DOHH2 (cell line): ENCODE measurements around the gene STON2.

ENCODE experiments used
- H3F3A ChIP-seq: fragments of 200-600 bp; sonication (generic), shearing (Covaris generic); 2 replicates; pipeline ENCODE4 v1.6.0; 2016; ENCODE audit warnings: antibody characterized with exemption, mild to moderate bottlenecking; ENCODE audit not compliant: control insufficient read depth, insufficient read depth
- H3K27ac ChIP-seq: fragments of 200-600 bp; sonication (generic); 2 replicates; pipeline ENCODE4 v1.5.1; 2014; ENCODE audit warnings: low read depth, mild to moderate bottlenecking, low read length, moderate library complexity
- H3K27me3 ChIP-seq: fragments of 200-600 bp; sonication (generic); 2 replicates; pipeline ENCODE4 v1.6.1; 2014; ENCODE audit warnings: mild to moderate bottlenecking, low read length, mixed read lengths; ENCODE audit not compliant: control insufficient read depth
- H3K36me3 ChIP-seq: fragments of 200-600 bp; sonication (generic); 2 replicates; pipeline ENCODE4 v1.6.1; 2014; ENCODE audit warnings: mild to moderate bottlenecking, low read length, moderate library complexity, mixed read lengths; ENCODE audit not compliant: control insufficient read depth
- H3K4me1 ChIP-seq: fragments of 200-600 bp; sonication (generic); 2 replicates; pipeline ENCODE4 v1.6.1; 2014; ENCODE audit warnings: mild to moderate bottlenecking, low read length, mixed read lengths; ENCODE audit not compliant: control insufficient read depth
- H3K4me2 ChIP-seq: fragments of 200-600 bp; sonication (generic); 2 replicates; pipeline ENCODE4 v1.6.0; 2014; ENCODE audit warnings: mild to moderate bottlenecking, low read length, moderate library complexity
- H3K4me3 ChIP-seq: fragments of 200-600 bp; sonication (generic); 2 replicates; pipeline ENCODE4 v1.5.1; 2014; ENCODE audit warnings: mild to moderate bottlenecking, low read length, mixed read lengths
- H3K79me2 ChIP-seq: fragments of 200-600 bp; sonication (generic); 2 replicates; pipeline ENCODE4 v1.6.1; 2014; ENCODE audit warnings: mild to moderate bottlenecking, low read length, mixed read lengths; ENCODE audit not compliant: control insufficient read depth
- H3K9me2 ChIP-seq: fragments of 200-600 bp; sonication (generic); replicated peaks from 2 replicates; pipeline ENCODE4 v1.6.1; 2014; ENCODE audit warnings: mild to moderate bottlenecking, low read length, mixed read lengths; ENCODE audit not compliant: control insufficient read depth
- H3K9me3 ChIP-seq: fragments of 200-600 bp; sonication (generic); 2 replicates; pipeline ENCODE4 v1.6.1; 2014; ENCODE audit warnings: antibody characterized with exemption, low read length, mixed read lengths; ENCODE audit not compliant: control insufficient read depth, insufficient read depth
- H4K20me1 ChIP-seq: fragments of 200-600 bp; sonication (generic); 2 replicates; pipeline ENCODE4 v1.6.0; 2014; ENCODE audit warnings: low read depth, mild to moderate bottlenecking, antibody characterized with exemption, low read length, moderate library complexity; ENCODE audit not compliant: control insufficient read depth, insufficient read depth
- EZH2phosphoT487 ChIP-seq: fragments of 200-600 bp; sonication (generic); IDR thresholded peaks from 2 replicates; pipeline ENCODE4 v1.6.1; 2017; ENCODE audit warnings: borderline replicate concordance, mild to moderate bottlenecking, antibody characterized with exemption, low read length, moderate library complexity, mixed read lengths
- TF ChIP-seq, protein P1 (sequence below): fragments of 200-600 bp; sonication (generic); IDR thresholded peaks from one replicate; pipeline ENCODE4 v1.5.1; 2014; ENCODE audit warnings: antibody characterized with exemption, mild to moderate bottlenecking, low read depth, low read length; ENCODE audit not compliant: poor library complexity, severe bottlenecking

The STON2 gene

DNA sequence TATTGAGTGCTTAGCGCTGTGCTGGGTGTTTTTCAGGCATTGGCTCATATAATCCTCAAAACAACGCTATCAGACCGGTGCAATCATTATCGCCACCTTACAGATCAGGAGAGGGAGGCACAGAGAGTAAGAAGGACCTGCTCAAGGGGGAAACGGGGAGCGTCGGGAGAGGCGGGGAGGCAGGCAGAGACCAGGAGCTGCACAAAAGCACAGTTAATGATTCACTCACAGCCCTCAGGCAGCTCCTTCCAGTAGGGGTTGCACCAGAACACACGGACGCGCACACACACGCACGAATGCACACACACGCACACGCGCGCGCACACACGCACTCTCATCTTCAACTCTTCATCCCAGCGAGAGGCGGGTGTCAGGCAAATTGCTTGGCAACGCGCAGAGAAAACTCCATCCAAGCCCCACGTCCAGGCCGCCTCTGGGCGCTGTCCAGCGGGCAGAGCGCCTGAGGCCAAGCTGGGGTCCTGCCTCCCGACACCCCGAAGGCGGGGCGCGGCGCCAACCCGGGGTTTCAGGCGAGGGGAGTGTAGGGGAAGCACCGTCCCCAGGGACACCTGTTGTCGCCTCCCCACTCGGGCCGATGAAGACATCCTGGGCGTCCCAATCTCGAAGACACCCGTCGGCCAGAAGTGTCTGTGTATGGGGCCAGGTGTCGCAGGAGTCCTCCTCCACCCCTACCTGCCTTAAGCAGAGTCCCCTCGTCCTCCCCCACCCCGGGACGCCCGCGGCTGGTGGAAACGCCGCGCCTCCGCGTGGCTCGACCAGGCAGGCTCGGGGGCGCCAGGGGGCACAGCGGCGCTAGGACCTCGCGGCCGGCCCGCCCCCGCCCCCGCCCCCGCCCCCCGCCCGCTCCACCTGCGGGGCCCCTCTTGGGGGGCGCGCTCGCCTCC, 35.5 kb upstream of the STON2 start:
- H3K79me2 ChIP-seq: no peaks in the 10 kb centered on the region
- H3K4me3 ChIP-seq: no peak overlapping the region
- no peaks in the 10 kb centered on the region for H4K20me1 ChIP-seq
- H3K9me3 ChIP-seq: no peaks in the 10 kb centered on the region
- H3K27ac ChIP-seq: no peak overlapping the region
- TF ChIP-seq, protein P1, sequence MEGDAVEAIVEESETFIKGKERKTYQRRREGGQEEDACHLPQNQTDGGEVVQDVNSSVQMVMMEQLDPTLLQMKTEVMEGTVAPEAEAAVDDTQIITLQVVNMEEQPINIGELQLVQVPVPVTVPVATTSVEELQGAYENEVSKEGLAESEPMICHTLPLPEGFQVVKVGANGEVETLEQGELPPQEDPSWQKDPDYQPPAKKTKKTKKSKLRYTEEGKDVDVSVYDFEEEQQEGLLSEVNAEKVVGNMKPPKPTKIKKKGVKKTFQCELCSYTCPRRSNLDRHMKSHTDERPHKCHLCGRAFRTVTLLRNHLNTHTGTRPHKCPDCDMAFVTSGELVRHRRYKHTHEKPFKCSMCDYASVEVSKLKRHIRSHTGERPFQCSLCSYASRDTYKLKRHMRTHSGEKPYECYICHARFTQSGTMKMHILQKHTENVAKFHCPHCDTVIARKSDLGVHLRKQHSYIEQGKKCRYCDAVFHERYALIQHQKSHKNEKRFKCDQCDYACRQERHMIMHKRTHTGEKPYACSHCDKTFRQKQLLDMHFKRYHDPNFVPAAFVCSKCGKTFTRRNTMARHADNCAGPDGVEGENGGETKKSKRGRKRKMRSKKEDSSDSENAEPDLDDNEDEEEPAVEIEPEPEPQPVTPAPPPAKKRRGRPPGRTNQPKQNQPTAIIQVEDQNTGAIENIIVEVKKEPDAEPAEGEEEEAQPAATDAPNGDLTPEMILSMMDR: no peak
- TF ChIP-seq EZH2phosphoT487: no peak
- H3K36me3 ChIP-seq: no peaks in the 10 kb centered on the region
- no peaks in the 10 kb centered on the region for H3K9me2 ChIP-seq
- no peak overlapping the region for H3K4me2 ChIP-seq
- peaks cover 32% of the 10 kb centered on the region for H3K27me3 ChIP-seq
- no peaks in the 10 kb centered on the region for H3K4me1 ChIP-seq
- no peaks in the 10 kb centered on the region for H3F3A ChIP-seq

DNA sequence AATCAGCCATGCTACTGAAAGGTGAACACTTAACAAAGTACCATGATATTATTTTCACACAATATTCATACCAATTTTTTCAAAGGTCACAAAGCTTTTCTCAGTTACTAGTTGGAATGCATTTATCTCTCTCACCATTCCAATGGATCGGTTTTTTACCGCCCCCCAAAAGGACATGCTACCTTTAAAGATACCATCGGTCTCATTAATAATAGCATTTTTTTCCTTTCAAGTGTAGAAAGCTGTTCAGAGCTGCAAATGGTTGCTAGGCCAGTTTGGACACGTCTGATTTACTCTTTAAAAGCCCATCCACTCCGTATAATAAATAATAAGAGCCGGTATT, 34.9 kb upstream of the STON2 start:
- H3K79me2 ChIP-seq: no peaks in the 10 kb centered on the region
- H3K9me3 ChIP-seq: no peaks in the 10 kb centered on the region
- H3F3A ChIP-seq: no peaks in the 10 kb centered on the region
- TF ChIP-seq, protein P1: no peak
- TF ChIP-seq EZH2phosphoT487: no peak
- no peak overlapping the region for H3K4me3 ChIP-seq
- H3K27ac ChIP-seq: no peak overlapping the region
- no peak overlapping the region for H3K4me2 ChIP-seq
- H3K9me2 ChIP-seq: no peaks in the 10 kb centered on the region
- H3K4me1 ChIP-seq: no peaks in the 10 kb centered on the region
- no peaks in the 10 kb centered on the region for H4K20me1 ChIP-seq
- H3K27me3 ChIP-seq: peaks cover 26% of the 10 kb centered on the region
- H3K36me3 ChIP-seq: no peaks in the 10 kb centered on the region

DNA sequence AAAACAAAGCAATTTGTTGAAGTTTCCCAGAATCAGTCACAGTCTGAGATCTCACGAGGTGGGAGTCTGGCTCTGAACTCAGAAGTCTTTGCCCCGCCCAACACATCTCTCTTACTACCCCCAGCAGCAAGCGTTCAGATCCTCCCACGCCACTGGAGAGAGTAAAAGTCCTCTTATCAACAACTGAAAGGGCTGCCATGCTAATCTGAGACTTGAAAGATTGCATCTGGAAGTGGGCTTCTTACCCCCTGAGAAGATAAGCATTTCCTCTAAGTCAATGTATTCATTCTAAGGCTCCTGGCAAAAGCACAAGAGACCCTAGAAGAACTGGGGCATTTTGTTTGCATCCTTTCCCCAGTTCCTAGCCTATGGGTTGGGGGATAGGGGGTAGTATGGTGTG, 34.1 kb upstream of the STON2 start:
- H3K9me2 ChIP-seq: no peaks in the 10 kb centered on the region
- no peaks in the 10 kb centered on the region for H3K4me1 ChIP-seq
- TF ChIP-seq EZH2phosphoT487: no peak
- TF ChIP-seq, protein P1: no peak
- no peak overlapping the region for H3K4me3 ChIP-seq
- no peak overlapping the region for H3K27ac ChIP-seq
- peaks cover 26% of the 10 kb centered on the region for H3K27me3 ChIP-seq
- H4K20me1 ChIP-seq: no peaks in the 10 kb centered on the region
- no peaks in the 10 kb centered on the region for H3K79me2 ChIP-seq
- H3K9me3 ChIP-seq: no peaks in the 10 kb centered on the region
- H3F3A ChIP-seq: no peaks in the 10 kb centered on the region
- H3K4me2 ChIP-seq: no peak overlapping the region
- H3K36me3 ChIP-seq: no peaks in the 10 kb centered on the region
